ENCODE data around the gene C1QTNF5.

The C1QTNF5 gene

GRCh38 chr11:119362741-119363080, 22.0 kb upstream of the C1QTNF5 start:
- Histone ChIP-seq H3K36me3 (ENCODE audit: control insufficient read depth in 2 of 2, insufficient read depth in 1 of 2, low read length in 2 of 2) (peaks cover 0 to 23% of the 10 kb centered on the region in 2 experiments; a peak in 1 of 3 replicates), H3K9me3 (ENCODE audit: control insufficient read depth, insufficient read depth, low read depth, low read length) (no peaks in the 10 kb centered on the region), H3K27ac (ENCODE audit: extremely low read depth, low read depth, low read length) (no peak overlapping the region), H3K4me1 (ENCODE audit: control insufficient read depth, insufficient read depth, low read length) (peaks cover 9% of the 10 kb centered on the region), H3K4me3 (ENCODE audit: low read depth, low read length) (no peak overlapping the region)
- CTCF ChIA-PET: interaction anchor here (0.6 to 2.5 kb wide), 9 partner anchors 11 to 112 kb away, joined by 3 to 33 read pairs (median 6); no protein-coding TSS in a partner anchor
- TF ChIP-seq ZNF155 (tag by site-specific recombination; IDR thresholded peaks at IDR 0.05) (no peak), PRDM1 (tag by site-specific recombination; IDR thresholded peaks at IDR 0.05) (peak; percentile 64; the same call in 1 of the 2 replicates)
- POLR2A ChIA-PET: interaction anchor here (0.9 to 2.7 kb wide), 3 partner anchors 14 to 46 kb away, joined by 8 to 39 read pairs (median 15); partner anchors contain the start of gene MCAM

GRCh38 chr11:119361941-119362725, 21.4 kb upstream of the C1QTNF5 start:
- 0 out of 2 replicates have a peak overlapping the region, but pooled peaks have one; percentile 22 for H3K27ac ChIP-seq (ENCODE audit: extremely low read depth, low read depth, low read length)
- H3K9me3 ChIP-seq (ENCODE audit: control insufficient read depth, insufficient read depth, low read depth, low read length): no peaks in the 10 kb centered on the region
- TF ChIP-seq ZNF37A (tag by site-specific recombination; IDR thresholded peaks at IDR 0.05): no peak
- TF ChIP-seq ZNF621 (tag by site-specific recombination; IDR thresholded peaks at IDR 0.05): no peak
- TF ChIP-seq, protein P1, sequence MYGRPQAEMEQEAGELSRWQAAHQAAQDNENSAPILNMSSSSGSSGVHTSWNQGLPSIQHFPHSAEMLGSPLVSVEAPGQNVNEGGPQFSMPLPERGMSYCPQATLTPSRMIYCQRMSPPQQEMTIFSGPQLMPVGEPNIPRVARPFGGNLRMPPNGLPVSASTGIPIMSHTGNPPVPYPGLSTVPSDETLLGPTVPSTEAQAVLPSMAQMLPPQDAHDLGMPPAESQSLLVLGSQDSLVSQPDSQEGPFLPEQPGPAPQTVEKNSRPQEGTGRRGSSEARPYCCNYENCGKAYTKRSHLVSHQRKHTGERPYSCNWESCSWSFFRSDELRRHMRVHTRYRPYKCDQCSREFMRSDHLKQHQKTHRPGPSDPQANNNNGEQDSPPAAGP (tag by site-specific recombination; IDR thresholded peaks at IDR 0.05): no peak
- no peak for TF ChIP-seq ZNF423 (tag by site-specific recombination; IDR thresholded peaks at IDR 0.05)
- TF ChIP-seq ZNF488 (tag by site-specific recombination; IDR thresholded peaks at IDR 0.05): no peak
- TF ChIP-seq KLF8 (tag by site-specific recombination; IDR thresholded peaks at IDR 0.05): no peak
- no peak for TF ChIP-seq ZNF837 (tag by site-specific recombination; IDR thresholded peaks at IDR 0.05)
- no peak for TF ChIP-seq ZNF394 (tag by site-specific recombination; IDR thresholded peaks at IDR 0.05; ENCODE audit: borderline replicate concordance)
- TF ChIP-seq ZNF19 (tag by site-specific recombination; IDR thresholded peaks at IDR 0.05; ENCODE audit: low read depth): no peak
- TF ChIP-seq HOXD13 (CRISPR knock-in tag; IDR thresholded peaks at IDR 0.05; ENCODE audit: borderline replicate concordance): no peak
- TF ChIP-seq ZIC2 (tag by site-specific recombination; IDR thresholded peaks at IDR 0.05): no peak
- TF ChIP-seq ZNF624 (tag by site-specific recombination; IDR thresholded peaks at IDR 0.05): no peak
- no peak for TF ChIP-seq ZNF2 (tag by site-specific recombination; IDR thresholded peaks at IDR 0.05)
- ChIA-PET POLR2A (interaction anchor here (0.5 to 2.7 kb wide), 12 partner anchors 10 to 359 kb away, joined by 3 to 39 read pairs (median 6); partner anchors contain the start of genes CBL, DPAGT1, HMBS and MCAM), CTCF (interaction anchor here (0.6 to 2.5 kb wide), 13 partner anchors 11 to 152 kb away, joined by 3 to 33 read pairs (median 6); partner anchors contain the start of gene USP2)
- no peak overlapping the region for H3K4me3 ChIP-seq (ENCODE audit: low read depth, low read length)
- H3K4me1 ChIP-seq (ENCODE audit: control insufficient read depth, insufficient read depth, low read length): peaks cover 9% of the 10 kb centered on the region
- H3K36me3 ChIP-seq (ENCODE audit: control insufficient read depth in 2 of 2, insufficient read depth in 1 of 2, low read length in 2 of 2): peaks cover 0 to 29% of the 10 kb centered on the region in 2 experiments; a peak in 1 of 3 replicates

- H3K36me3 ChIP-seq (ENCODE audit: control insufficient read depth in 2 of 2, insufficient read depth in 1 of 2, low read length in 2 of 2): peaks cover 0 to 35% of the 10 kb centered on the region in 2 experiments; a peak in 1 of 3 replicates
- ChIA-PET CTCF (interaction anchor here (0.6 to 2.5 kb wide), 17 partner anchors 9 to 618 kb away, joined by 3 to 33 read pairs (median 5); partner anchors contain the start of genes MFRP and USP2), POLR2A (interaction anchor here (0.5 to 2.7 kb wide), 20 partner anchors 9 to 509 kb away, joined by 3 to 39 read pairs (median 4); partner anchors contain the start of genes C1QTNF5, CBL, DPAGT1 and HMBS)
- H3K4me1 ChIP-seq (ENCODE audit: control insufficient read depth, insufficient read depth, low read length): peaks cover 9% of the 10 kb centered on the region
- H3K4me3 ChIP-seq (ENCODE audit: low read depth, low read length): no peak overlapping the region; the same call in 1 of the 2 replicates
- H3K27ac ChIP-seq (ENCODE audit: extremely low read depth, low read depth, low read length): peak overlapping the region; percentile 49; the same call in 1 of the 2 replicates
- no peaks in the 10 kb centered on the region for H3K9me3 ChIP-seq (ENCODE audit: control insufficient read depth, insufficient read depth, low read depth, low read length)
- TF ChIP-seq FEZF1 (tag by site-specific recombination; IDR thresholded peaks at IDR 0.05) (peak; percentile 55), ZXDB (tag by site-specific recombination; IDR thresholded peaks at IDR 0.05) (peak; percentile 53; the same call in 1 of the 2 replicates), ZNF423 (tag by site-specific recombination; IDR thresholded peaks at IDR 0.05) (no peak), ZFHX2 (tag by site-specific recombination; conservative IDR thresholded peaks at IDR 0.05) (peak; percentile 85), TRIM28 (IDR thresholded peaks at IDR 0.05; ENCODE audit: borderline replicate concordance, low read length) (peak; percentile 84; the same call in 1 of the 2 replicates), ZFP37 (tag by site-specific recombination; IDR thresholded peaks at IDR 0.05) (0 out of 2 replicates have a peak, but pooled peaks have one; percentile 26), ZNF175 (tag by site-specific recombination; IDR thresholded peaks at IDR 0.05) (no peak), ZNF114 (tag by site-specific recombination; IDR thresholded peaks at IDR 0.05) (no peak), EGR2 (tag by site-specific recombination; IDR thresholded peaks at IDR 0.05; ENCODE audit: low read depth) (peak; percentile 86), MEIS1 (CRISPR knock-in tag; IDR thresholded peaks at IDR 0.05; ENCODE audit: borderline replicate concordance) (no peak), ZBTB8A (tag by site-specific recombination; IDR thresholded peaks at IDR 0.05) (peak; percentile 25; the same call in 1 of the 2 replicates), ZNF138 (tag by site-specific recombination; IDR thresholded peaks at IDR 0.05; ENCODE audit: borderline replicate concordance) (no peak)
- TF ChIP-seq, protein P2, sequence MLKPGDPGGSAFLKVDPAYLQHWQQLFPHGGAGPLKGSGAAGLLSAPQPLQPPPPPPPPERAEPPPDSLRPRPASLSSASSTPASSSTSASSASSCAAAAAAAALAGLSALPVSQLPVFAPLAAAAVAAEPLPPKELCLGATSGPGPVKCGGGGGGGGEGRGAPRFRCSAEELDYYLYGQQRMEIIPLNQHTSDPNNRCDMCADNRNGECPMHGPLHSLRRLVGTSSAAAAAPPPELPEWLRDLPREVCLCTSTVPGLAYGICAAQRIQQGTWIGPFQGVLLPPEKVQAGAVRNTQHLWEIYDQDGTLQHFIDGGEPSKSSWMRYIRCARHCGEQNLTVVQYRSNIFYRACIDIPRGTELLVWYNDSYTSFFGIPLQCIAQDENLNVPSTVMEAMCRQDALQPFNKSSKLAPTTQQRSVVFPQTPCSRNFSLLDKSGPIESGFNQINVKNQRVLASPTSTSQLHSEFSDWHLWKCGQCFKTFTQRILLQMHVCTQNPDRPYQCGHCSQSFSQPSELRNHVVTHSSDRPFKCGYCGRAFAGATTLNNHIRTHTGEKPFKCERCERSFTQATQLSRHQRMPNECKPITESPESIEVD (tag by site-specific recombination; IDR thresholded peaks at IDR 0.05): 0 out of 2 replicates have a peak, but pooled peaks have one; percentile 26
Observed at GRCh38 chr11:119361056-119361787, 20.5 kb upstream of the C1QTNF5 start.
